AG04449 (cell line): ENCODE results near the gene TMEM106A.
"Not testable (repeated sequence)": the region's sequence is repeated elsewhere in the genome, so short reads cannot be mapped to it uniquely, and the experiment has no call there.

Experiments
- CTCF ChIA-PET: fragments of 350-600 bp; formaldehyde crosslinking; extraction: SDS; loops from one replicate; lab custom pipeline; 2021; ENCODE audit warnings: antibody characterized with exemption; lab: Yijun Ruan, JAX
- POLR2A ChIA-PET: fragments of 400-600, 350-600 bp; formaldehyde crosslinking; extraction: SDS; loops from one replicate; lab custom pipeline; 2020; ENCODE audit warnings: antibody characterized with exemption, inconsistent platforms; lab: Yijun Ruan, JAX
- DNase-seq: peaks from one replicate; pipeline ENCODE4 v3.0.0-alpha.2; 2010; ENCODE audit warnings: low read depth, low spot score
- H3K4me3 ChIP-seq: 2 replicates; pipeline ENCODE4 v1.5.1; 2011; ENCODE audit warnings: low read depth, mild to moderate bottlenecking, control low read depth, low read length
- CTCF ChIP-seq: IDR thresholded peaks from one replicate; pipeline ENCODE4 v1.5.1; 2011; ENCODE audit warnings: mild to moderate bottlenecking, moderate library complexity, low read length, control low read depth, inconsistent platforms; ENCODE audit not compliant: insufficient read depth; ENCODE audit errors: missing control alignments

The TMEM106A gene

GRCh38 chr17:43171586-43172487 lies 39.8 kb upstream of the TMEM106A start:
- H3K4me3 ChIP-seq, result peak overlapping the region; percentile 85
- ChIA-PET POLR2A (interaction anchor here (0.8 to 2.3 kb wide), 6 partner anchors 12 to 174 kb away, joined by 3 to 15 read pairs (median 6); partner anchors contain the start of genes RPL27, TMEM106A and VAT1), CTCF (interaction anchor here (1.0 to 1.9 kb wide), 6 partner anchors 17 to 173 kb away, joined by 3 to 14 read pairs (median 3); partner anchors contain the start of genes RND2 and RPL27)
- peak; percentile 91 for DNase-seq
- TF ChIP-seq CTCF, result no peak

GRCh38 chr17:43175213-43176118 lies 36.2 kb upstream of the TMEM106A start:
- no peak for TF ChIP-seq CTCF
- ChIA-PET POLR2A (interaction anchor here (0.7 kb wide), 1 partner anchor 177 kb away, joined by 3 read pairs; the partner anchor contains the start of gene RPL27), CTCF (interaction anchor here (0.6 to 1.5 kb wide), 4 partner anchors 25 to 341 kb away, joined by 3 to 7 read pairs (median 3); no protein-coding TSS in a partner anchor)
- peak; percentile 71 for DNase-seq
- H3K4me3 ChIP-seq, result no peak overlapping the region

GRCh38 chr17:43176119-43176570 lies 35.5 kb upstream of the TMEM106A start:
- ChIA-PET POLR2A (interaction anchor here (0.7 kb wide), 1 partner anchor 178 kb away, joined by 3 read pairs; the partner anchor contains the start of gene RPL27), CTCF (interaction anchor here (1.0 to 1.5 kb wide), 3 partner anchors 25 to 152 kb away, joined by 3 to 7 read pairs (median 3); no protein-coding TSS in a partner anchor)

GRCh38 chr17:43183921-43184320 lies 27.8 kb upstream of the TMEM106A start:
- no peak overlapping the region for H3K4me3 ChIP-seq
- POLR2A ChIA-PET, result interaction anchor here (0.6 to 0.7 kb wide), 2 partner anchors 12 to 18 kb away, joined by 3 read pairs; no protein-coding TSS in a partner anchor
- TF ChIP-seq CTCF, result no peak
- CTCF ChIA-PET, result no interaction called here
- DNase-seq, result no peak

More at GRCh38 chr17:43176119-43176570, 35.5 kb upstream of the TMEM106A start:
- no peak for TF ChIP-seq CTCF
- DNase-seq, result no peak
- H3K4me3 ChIP-seq, result no peak overlapping the region

GRCh38 chr17:43186656-43187055 lies 25.0 kb upstream of the TMEM106A start:
- H3K4me3 ChIP-seq, POLR2A ChIA-PET, CTCF ChIA-PET, DNase-seq: not testable (repeated sequence)

GRCh38 chr17:43193251-43193650 lies 18.4 kb upstream of the TMEM106A start:
- ChIA-PET CTCF (interaction anchor here (1.2 kb wide), 1 partner anchor 18 kb away, joined by 3 read pairs; the partner anchor contains the start of gene TMEM106A), POLR2A (no interaction called here)
- no peak overlapping the region for H3K4me3 ChIP-seq
- TF ChIP-seq CTCF, result no peak
- DNase-seq, result no peak
